NCI-H748 (cell line): Measurements from ENCODE around the gene GDF9.

Source experiments
- DNase-seq: peaks from one replicate; lab custom pipeline; 2025; ENCODE audit not compliant: unreplicated experiment; lab: John Stamatoyannopoulos, UW

The GDF9 gene

GRCh38 chr5:132839426-132840301 is 26.6 kb downstream of the GDF9 start:
- no peak for DNase-seq

GRCh38 chr5:132838516-132839282 is 27.6 kb downstream of the GDF9 start:
- no peak for DNase-seq

GRCh38 chr5:132837868-132838267 is 28.4 kb downstream of the GDF9 start:
- no peak for DNase-seq

- DNase-seq, result no peak
Observed at GRCh38 chr5:132836852-132837251, 29.4 kb downstream of the GDF9 start.

GRCh38 chr5:132834057-132834456 is 32.2 kb downstream of the GDF9 start:
- no peak for DNase-seq

GRCh38 chr5:132832612-132833011 is 33.7 kb downstream of the GDF9 start:
- no peak for DNase-seq

- no peak for DNase-seq
Observed at GRCh38 chr5:132831095-132831860, 35.0 kb downstream of the GDF9 start.

- DNase-seq, result peak; percentile 81
Observed at GRCh38 chr5:132830436-132831094, 35.7 kb downstream of the GDF9 start, which contains the start of gene SHROOM1. SHROOM1 (minus strand) TSS chr5:132830647; CDS start chr5:132826140, 4,507 bp downstream.

- DNase-seq, result peak; percentile 84
Observed at GRCh38 chr5:132829742-132830435, 36.4 kb downstream of the GDF9 start.

- no peak for DNase-seq
Observed at GRCh38 chr5:132828846-132829494, 37.3 kb downstream of the GDF9 start.

GRCh38 chr5:132827943-132828673 is 38.2 kb downstream of the GDF9 start:
- no peak for DNase-seq

- DNase-seq, result no peak
Observed at GRCh38 chr5:132826424-132827082, 39.7 kb downstream of the GDF9 start.

- no peak for DNase-seq
Observed at GRCh38 chr5:132825834-132826391, 40.4 kb downstream of the GDF9 start.

GRCh38 chr5:132825033-132825833 is 41.0 kb downstream of the GDF9 start:
- DNase-seq, result no peak

- DNase-seq, result no peak
Observed at GRCh38 chr5:132824426-132824825, 41.8 kb downstream of the GDF9 start.

- no peak for DNase-seq
Observed at GRCh38 chr5:132823481-132824050, 42.7 kb downstream of the GDF9 start.
